ENCODE measurements around the gene XPNPEP1.
A peak's percentile ranks its signal among the peaks of the same experiment; 100 is the strongest.

XPNPEP1 gene

GRCh38 chr10:109861081-109861480 lies 62.2 kb downstream of the XPNPEP1 start:
- no peak for DNase-seq

DNA sequence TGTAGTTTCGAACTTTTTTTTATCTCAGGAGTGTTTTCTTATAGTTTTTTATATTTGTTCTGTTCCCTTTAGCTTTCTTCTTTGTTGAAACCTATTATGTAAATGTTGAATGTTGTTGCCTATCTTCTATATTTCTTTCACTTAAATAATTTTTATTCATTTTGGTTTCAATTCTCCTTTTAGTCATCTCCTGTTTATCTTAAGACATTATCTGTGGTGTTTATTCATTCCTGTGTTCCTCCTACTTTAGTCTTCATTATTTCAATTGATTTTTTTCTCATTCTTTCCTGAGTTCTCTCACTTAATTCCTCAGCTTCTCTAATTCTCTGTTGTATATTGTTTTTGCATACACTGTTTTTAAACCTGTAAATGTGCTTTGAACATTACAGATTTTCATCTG lies 64.1 kb downstream of the XPNPEP1 start:
- DNase-seq: no peak

DNA sequence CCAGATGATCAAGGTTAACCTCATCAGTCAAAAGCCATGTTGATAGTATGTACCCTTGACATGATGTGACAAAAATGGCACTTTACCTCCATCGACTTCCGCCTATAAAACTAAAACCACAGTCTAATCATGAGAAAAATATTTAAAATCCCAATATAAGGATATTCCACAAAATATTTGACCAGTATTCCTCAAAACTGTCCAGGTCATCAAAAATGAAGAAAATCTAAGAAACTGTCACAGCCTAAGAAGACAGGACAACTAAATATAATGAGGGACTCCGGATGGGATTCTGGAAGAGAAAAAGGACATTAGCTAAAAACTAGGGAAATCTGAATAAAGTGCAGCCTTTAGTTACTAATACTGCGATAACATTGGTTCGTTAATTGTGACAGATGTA lies 67.6 kb downstream of the XPNPEP1 start:
- DNase-seq: no peak

DNA sequence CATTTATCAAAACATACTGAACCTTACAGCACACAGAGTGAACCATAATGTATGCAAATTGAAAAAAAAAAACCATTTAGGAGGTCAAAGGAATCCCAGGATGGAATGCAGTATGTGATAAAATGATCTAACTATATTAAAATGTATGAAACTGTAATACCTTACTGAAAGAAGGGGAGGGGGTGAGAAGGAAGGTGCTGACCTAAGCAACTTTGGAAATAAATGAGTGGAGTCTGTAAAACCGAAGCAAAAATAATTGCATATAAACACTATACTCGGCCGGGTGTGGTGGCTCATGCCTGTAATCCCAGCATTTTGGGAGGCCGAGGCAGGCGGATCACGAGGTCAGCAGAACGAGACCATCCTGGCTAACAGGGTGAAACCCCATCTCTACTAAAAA lies 69.4 kb downstream of the XPNPEP1 start:
- DNase-seq: no peak

DNA sequence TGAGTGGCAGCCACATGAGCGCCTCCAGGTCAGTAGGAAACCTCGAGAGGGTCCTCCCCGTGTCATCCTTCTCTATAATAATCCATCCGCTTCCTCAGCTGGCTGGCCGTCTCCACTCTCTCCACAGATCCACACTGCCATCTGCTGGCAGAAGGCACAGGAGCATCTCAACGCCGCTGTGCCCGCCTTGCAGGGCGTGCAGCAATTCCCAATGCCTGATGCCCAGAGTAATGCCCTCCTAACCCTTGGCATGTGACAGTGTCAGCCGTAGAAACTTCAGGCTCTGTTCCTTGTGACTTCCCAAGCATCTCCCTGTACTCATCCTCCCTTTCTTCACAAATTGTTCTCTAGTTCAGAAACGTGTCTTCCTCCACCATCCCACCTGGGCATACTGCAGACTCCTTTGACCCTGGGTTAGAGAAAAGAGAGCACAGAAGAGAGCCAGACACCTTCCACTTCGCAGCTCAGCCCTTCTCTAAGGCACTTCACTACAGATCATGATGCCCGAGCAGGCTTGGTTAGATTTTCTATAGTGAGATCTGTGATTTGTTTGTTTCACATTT lies 70.8 kb downstream of the XPNPEP1 start:
- peak; percentile 47 for DNase-seq

GRCh38 chr10:109851616-109852474 lies 71.5 kb downstream of the XPNPEP1 start:
- DNase-seq: no peak

DNA sequence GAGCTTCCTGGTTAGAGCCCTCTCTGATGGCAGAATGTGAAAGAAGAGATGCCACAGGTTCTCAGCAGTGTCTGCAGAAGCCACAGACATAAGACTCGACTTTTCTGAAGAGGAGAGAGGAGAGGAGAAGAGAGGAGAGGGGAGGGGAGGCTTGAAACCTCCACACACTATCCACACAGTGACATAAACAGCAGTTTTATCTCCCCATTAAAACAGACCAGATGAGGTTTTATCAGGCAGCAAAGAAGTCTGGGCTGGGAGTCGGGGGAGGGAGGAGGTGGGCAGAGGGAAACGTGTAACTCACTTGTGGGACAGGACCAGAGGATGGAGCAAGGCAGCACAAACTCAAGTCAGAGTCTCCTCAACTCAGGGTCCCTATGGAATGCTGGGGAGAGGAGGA lies 76.5 kb downstream of the XPNPEP1 start:
- no peak for DNase-seq

- DNase-seq: no peak
These were observed 78.0 kb downstream of the XPNPEP1 start for GRCh38 chr10:109845308-109845707.

- DNase-seq: no peak
These were observed 84.6 kb downstream of the XPNPEP1 start for GRCh38 chr10:109838592-109839244.

DNA sequence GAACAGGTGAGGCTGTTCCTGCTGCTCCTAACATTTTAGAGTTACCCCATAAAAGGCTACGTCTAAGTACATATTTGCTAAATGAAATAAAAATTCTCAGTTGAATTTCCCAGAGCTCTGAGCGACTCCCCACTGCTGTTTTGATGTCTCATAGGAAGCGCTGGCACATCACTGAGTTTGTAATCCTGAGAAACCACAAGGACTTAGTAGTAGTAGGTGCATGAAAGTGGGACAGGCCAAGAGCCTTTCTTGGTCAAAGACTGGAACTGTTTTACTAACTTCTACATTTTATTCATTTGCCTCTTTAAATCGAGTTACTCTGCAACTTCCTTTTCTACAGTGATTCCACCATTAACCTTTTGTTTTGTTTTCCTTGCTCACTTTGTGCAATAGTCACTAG lies 85.9 kb downstream of the XPNPEP1 start:
- DNase-seq: no peak

GRCh38 chr10:109835257-109835656 lies 88.1 kb downstream of the XPNPEP1 start:
- DNase-seq: no peak

DNA sequence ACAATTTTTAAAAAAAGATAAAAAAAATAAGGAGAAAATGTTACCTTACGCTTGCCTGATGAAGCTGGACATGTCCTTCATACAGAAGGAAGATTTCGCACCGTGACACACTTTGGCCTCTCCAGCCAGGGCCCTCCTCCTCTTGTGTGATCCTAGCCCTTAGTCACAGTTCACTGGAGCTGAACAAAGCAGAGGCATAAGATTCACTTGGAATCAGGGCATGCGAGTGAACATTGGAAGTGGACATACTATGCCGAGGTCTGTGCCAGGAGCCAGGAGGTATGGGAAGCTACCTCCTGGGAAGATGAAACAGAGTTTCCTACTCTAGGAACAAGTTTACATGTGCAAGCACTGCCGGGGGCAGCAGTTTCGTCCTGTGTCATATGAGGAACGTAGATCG lies 91.5 kb downstream of the XPNPEP1 start:
- no peak for DNase-seq

GRCh38 chr10:109824206-109824605 lies 99.1 kb downstream of the XPNPEP1 start:
- DNase-seq: no peak

DNA sequence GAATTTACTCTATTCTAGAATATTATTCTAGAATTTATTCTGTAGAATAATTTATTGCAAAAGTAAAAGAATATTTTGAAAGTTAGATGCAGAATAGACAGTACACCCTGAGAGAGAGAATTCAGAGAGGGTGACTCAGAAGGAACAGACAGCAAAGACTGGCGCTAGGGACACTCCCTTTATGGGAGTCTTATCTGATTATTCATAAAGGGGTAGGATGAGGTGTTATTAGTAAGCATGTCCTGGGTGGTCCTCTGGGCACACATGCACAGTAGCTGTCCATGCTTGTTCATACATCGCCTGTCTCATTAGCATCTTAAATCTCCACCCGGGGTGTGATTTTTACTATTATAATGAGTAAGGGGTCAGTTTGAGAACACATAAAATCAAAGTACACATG lies 100.1 kb downstream of the XPNPEP1 start:
- no peak for DNase-seq

GRCh38 chr10:109821672-109822071 lies 101.6 kb downstream of the XPNPEP1 start:
- DNase-seq: no peak

DNA sequence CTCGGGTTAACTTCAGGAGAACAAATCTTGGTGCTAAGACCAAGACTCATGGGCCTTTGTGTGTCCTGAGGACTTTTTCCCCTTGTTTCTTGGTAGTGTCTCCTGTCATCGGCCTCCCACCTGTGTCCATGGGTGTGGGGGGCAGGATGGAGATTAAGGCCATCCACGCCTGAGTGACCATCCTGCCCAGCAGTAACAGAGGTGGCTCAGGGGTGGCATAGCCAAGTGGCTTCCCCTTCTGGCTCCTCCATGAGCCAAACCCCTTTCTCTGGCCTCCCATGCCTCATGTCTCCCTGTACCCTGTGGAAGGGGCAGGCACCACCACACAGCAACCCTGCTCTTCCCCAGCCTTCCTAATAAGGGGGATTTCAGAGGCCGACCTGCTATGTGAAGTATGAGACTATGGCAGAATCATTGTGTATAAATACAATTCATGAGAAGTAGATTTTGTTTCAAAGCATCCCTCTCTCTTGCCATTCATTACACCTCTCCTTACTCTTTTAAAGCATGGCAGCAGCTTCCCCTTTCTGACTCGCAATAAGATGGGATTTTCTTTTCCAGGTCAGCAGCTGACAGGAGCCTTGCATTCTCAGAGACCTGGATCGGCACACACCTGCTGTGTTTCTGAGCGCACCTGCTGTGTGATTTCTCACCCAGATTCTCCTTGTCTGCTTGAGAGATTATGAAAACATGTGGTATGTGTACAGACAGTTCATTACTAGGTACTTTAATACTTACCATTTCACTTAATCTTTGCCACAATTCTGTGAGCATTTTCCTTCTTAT lies 102.5 kb downstream of the XPNPEP1 start:
- DNase-seq: no peak

DNA sequence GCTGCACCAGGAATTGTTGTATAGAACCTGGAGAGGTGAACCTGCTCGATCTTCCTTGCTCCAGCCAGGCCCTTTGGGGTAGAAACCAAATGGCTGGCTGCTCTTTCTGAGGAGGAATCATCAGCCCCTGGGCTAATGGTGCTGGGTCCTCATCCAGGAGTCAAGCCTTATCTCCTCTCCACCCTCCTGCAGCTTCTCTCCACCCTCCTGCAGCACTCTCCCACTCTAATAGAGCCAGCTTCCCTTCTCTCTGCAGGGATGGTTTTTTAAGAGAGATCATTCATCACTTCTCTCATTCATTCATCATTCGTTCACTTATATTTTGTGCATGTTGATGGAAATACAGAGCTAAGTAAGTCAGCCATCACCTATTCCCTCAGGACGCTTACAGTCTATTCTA lies 103.5 kb downstream of the XPNPEP1 start:
- no peak for DNase-seq

Data from MV-4-11 (cell line).